ENCODE results near the gene NHLRC2.

The NHLRC2 gene

GRCh38 chr10:113859261-113859660, 4.8 kb downstream of the NHLRC2 start:
- Histone ChIP-seq H4K20me1 (ENCODE audit: insufficient read depth, low read length) (no peaks in the 10 kb centered on the region), H3K4me3 (ENCODE audit: low read length) (no peak overlapping the region), H3K9ac (ENCODE audit: low read length) (no peak overlapping the region), H3K27ac (ENCODE audit: low read length) (no peak overlapping the region), H3K27me3 (replicated peaks; ENCODE audit: insufficient read depth, low read length) (no peaks in the 10 kb centered on the region), H3K79me2 (ENCODE audit: low read length) (peaks cover 56% of the 10 kb centered on the region), H3K4me1 (ENCODE audit: low read length) (peaks cover 18% of the 10 kb centered on the region), H3F3A (ENCODE audit: insufficient read depth, low read length) (no peaks in the 10 kb centered on the region), H3K36me3 (replicated peaks; ENCODE audit: insufficient read depth, low read length) (peaks cover 10% of the 10 kb centered on the region; the same call in 1 of the 2 replicates), H3K4me2 (ENCODE audit: low read depth, low read length) (peak overlapping the region; percentile 7; the same call in 1 of the 2 replicates), H2AFZ (ENCODE audit: low read length) (no peak overlapping the region), H3K9me2 (replicated peaks; ENCODE audit: insufficient read depth, low read length) (no peaks in the 10 kb centered on the region), H3K9me3 (replicated peaks; ENCODE audit: insufficient read depth, low read length) (no peaks in the 10 kb centered on the region)
- no peak for TF ChIP-seq CTCF (IDR thresholded peaks at IDR 0.05; ENCODE audit: low read length)
- TF ChIP-seq EZH2phosphoT487 (IDR thresholded peaks at IDR 0.05; ENCODE audit: low read length): no peak
- no peak for TF ChIP-seq EZH2 (optimal IDR thresholded peaks at IDR 0.05; ENCODE audit: low read depth, low read length)
- no peak for DNase-seq

- H3K9me2 ChIP-seq (replicated peaks; ENCODE audit: insufficient read depth, low read length): no peaks in the 10 kb centered on the region
- no peaks in the 10 kb centered on the region for H3F3A ChIP-seq (ENCODE audit: insufficient read depth, low read length)
- no peak overlapping the region for H2AFZ ChIP-seq (ENCODE audit: low read length)
- H3K9me3 ChIP-seq (replicated peaks; ENCODE audit: insufficient read depth, low read length): no peaks in the 10 kb centered on the region
- peaks cover 4% of the 10 kb centered on the region; the same call in 1 of the 2 replicates for H3K36me3 ChIP-seq (replicated peaks; ENCODE audit: insufficient read depth, low read length)
- H3K4me2 ChIP-seq (ENCODE audit: low read depth, low read length): no peak overlapping the region
- H4K20me1 ChIP-seq (ENCODE audit: insufficient read depth, low read length): no peaks in the 10 kb centered on the region
- no peaks in the 10 kb centered on the region for H3K27me3 ChIP-seq (replicated peaks; ENCODE audit: insufficient read depth, low read length)
- no peak overlapping the region for H3K9ac ChIP-seq (ENCODE audit: low read length)
- H3K27ac ChIP-seq (ENCODE audit: low read length): no peak overlapping the region
- no peaks in the 10 kb centered on the region for H3K4me1 ChIP-seq (ENCODE audit: low read length)
- DNase-seq: no peak
- peaks cover 11% of the 10 kb centered on the region for H3K79me2 ChIP-seq (ENCODE audit: low read length)
- TF ChIP-seq EZH2 (optimal IDR thresholded peaks at IDR 0.05; ENCODE audit: low read depth, low read length) (no peak), EZH2phosphoT487 (IDR thresholded peaks at IDR 0.05; ENCODE audit: low read length) (no peak), CTCF (IDR thresholded peaks at IDR 0.05; ENCODE audit: low read length) (no peak)
- no peak overlapping the region for H3K4me3 ChIP-seq (ENCODE audit: low read length)
Observed at GRCh38 chr10:113865901-113866300, 11.4 kb downstream of the NHLRC2 start.

DNA sequence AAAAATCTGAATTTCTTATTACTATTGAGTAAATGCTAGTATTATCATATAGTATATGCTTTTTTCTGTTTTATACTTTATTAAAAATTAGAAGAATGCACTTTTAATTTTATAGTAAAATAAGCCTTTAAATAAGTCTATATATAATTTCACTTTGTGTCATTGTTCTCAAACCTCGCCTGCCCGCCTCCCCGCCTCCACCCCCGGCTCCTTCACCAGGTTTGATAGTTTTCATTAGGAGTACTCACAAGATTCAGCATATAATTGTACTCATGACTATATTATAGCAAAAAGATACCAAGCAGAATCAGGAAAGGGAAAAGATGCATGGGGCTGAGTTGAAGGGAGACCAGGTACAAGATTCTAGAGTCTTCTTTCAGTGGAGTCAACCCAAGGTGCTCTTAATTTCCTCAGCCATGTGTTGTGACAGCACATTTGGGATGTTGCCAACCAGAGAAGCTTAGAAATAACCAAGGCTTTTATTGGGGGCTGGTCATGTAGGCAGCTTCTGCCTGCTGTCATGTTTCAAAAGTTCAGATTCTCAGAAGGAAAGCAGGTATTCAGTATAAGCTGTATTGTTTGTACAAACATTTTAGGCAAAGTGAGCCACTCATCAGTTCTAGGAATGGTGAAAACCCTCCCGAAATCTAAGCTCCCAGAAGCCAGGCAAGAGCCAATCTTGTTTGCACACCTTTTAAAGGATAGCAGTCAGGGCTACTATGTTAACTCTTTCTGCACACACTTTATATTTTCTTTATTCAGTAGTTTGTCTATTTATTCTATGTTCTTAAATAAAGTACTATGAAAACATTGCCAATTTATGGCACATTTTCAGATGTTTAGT, 12.3 kb downstream of the NHLRC2 start:
- Histone ChIP-seq H3K9me3 (replicated peaks; ENCODE audit: insufficient read depth, low read length) (no peaks in the 10 kb centered on the region), H3K79me2 (ENCODE audit: low read length) (peaks cover 11% of the 10 kb centered on the region), H3K27ac (ENCODE audit: low read length) (no peak overlapping the region), H3K36me3 (replicated peaks; ENCODE audit: insufficient read depth, low read length) (no peaks in the 10 kb centered on the region; the same call in 1 of the 2 replicates), H3F3A (ENCODE audit: insufficient read depth, low read length) (no peaks in the 10 kb centered on the region), H3K4me3 (ENCODE audit: low read length) (no peak overlapping the region), H3K9ac (ENCODE audit: low read length) (no peak overlapping the region), H3K4me1 (ENCODE audit: low read length) (no peaks in the 10 kb centered on the region), H4K20me1 (ENCODE audit: insufficient read depth, low read length) (no peaks in the 10 kb centered on the region), H2AFZ (ENCODE audit: low read length) (no peak overlapping the region), H3K9me2 (replicated peaks; ENCODE audit: insufficient read depth, low read length) (no peaks in the 10 kb centered on the region), H3K4me2 (ENCODE audit: low read depth, low read length) (no peak overlapping the region), H3K27me3 (replicated peaks; ENCODE audit: insufficient read depth, low read length) (no peaks in the 10 kb centered on the region)
- DNase-seq: no peak
- TF ChIP-seq EZH2phosphoT487 (IDR thresholded peaks at IDR 0.05; ENCODE audit: low read length) (no peak), EZH2 (optimal IDR thresholded peaks at IDR 0.05; ENCODE audit: low read depth, low read length) (no peak), CTCF (IDR thresholded peaks at IDR 0.05; ENCODE audit: low read length) (no peak)

Measured in MM.1S (cell line).